K562 (cell line): ENCODE data around the gene FBXL4. TPM values are rescaled to one million over a fixed set of nuclear protein-coding genes. Genes with fewer than 3 reads are reported as not detected.

ENCODE experiments used
- ATAC-seq: fragments of 200-7000 bp; cut with Tn5 transposase; 3 replicates; pipeline ENCODE4 v1.9.1; 2020; ENCODE audit warnings: moderate library complexity
- BruUV-seq: library from RNA; stranded (reverse); fragments of 400-500 nt; replicated peaks from 2 replicates; lab custom pipeline; 2021; lab: Mats Ljungman, UMichigan
- CTCF ChIA-PET: fragments of 300-600 bp; formaldehyde crosslinking; extraction: SDS; loops from one replicate; lab custom pipeline; 2021; ENCODE audit warnings: low intra/inter-chr PET ratio; lab: Yijun Ruan, JAX
- POLR2A ChIA-PET: fragments of 300-600, 350-650 bp; sonication (Branson Sonifier 250); formaldehyde crosslinking; extraction: SDS; loops from one replicate; lab custom pipeline; 2021; ENCODE audit warnings: antibody characterized with exemption, inconsistent platforms; lab: Yijun Ruan, JAX
- DNase-seq, 4 experiments: peaks; one replicate each; pipeline versions ENCODE4 v3.0.0 to v3.0.0-alpha.2; 2011 to 2018; ENCODE audit warnings: low spot score in 3 of 4, mixed read lengths in 3 of 4; ENCODE audit errors: extremely low read depth in 1 of 4
- FAIRE-seq: peaks from 2 replicates; lab custom pipeline; 2011; peaks lifted over from hg19 to GRCh38; lab: Jason Lieb, UNC
- H2AFZ ChIP-seq: 2 replicates; pipeline ENCODE4 v1.6.0; 2011; ENCODE audit warnings: low read depth, low read length, control low read depth, inconsistent platforms
- H3K27ac ChIP-seq: fragments of 200-600 bp; 3 replicates; pipeline ENCODE4 v1.8.0; 2011; ENCODE audit warnings: low read depth, mild to moderate bottlenecking, control low read depth, inconsistent platforms, low read length, moderate library complexity, mixed read lengths; ENCODE audit errors: extremely low read depth
- H3K27me3 ChIP-seq, 2 experiments: fragments of 300-600 bp in 1 of 2; 2 replicates in 1 of 2; 3 replicates in 1 of 2; pipeline versions ENCODE4 v1.6.0 to v1.8.0; 2011; ENCODE audit warnings: inconsistent platforms in 2 of 2, low read length in 2 of 2, mild to moderate bottlenecking in 1 of 2, mixed read lengths in 1 of 2, moderate library complexity in 1 of 2; ENCODE audit not compliant: control insufficient read depth in 2 of 2, insufficient read depth in 2 of 2
- H3K36me3 ChIP-seq: fragments of 300-600 bp; 3 replicates; pipeline ENCODE4 v1.8.0; 2011; ENCODE audit warnings: mild to moderate bottlenecking, low read length, inconsistent platforms; ENCODE audit not compliant: control insufficient read depth, insufficient read depth
- H3K4me1 ChIP-seq, 2 experiments: fragments of 200-600 bp in 1 of 2; replicated peaks in 1 of 2; 2 replicates in 1 of 2; 3 replicates in 1 of 2; pipeline versions ENCODE4 v1.5.1 to v1.8.0; 2011; ENCODE audit warnings: inconsistent platforms in 2 of 2, low read length in 2 of 2, mild to moderate bottlenecking in 1 of 2, mixed read lengths in 1 of 2, moderate library complexity in 1 of 2; ENCODE audit not compliant: control insufficient read depth in 2 of 2, insufficient read depth in 2 of 2
- H3K4me2 ChIP-seq: 2 replicates; pipeline ENCODE4 v1.6.1; 2011; ENCODE audit warnings: low read length, control low read depth, inconsistent platforms, mixed read lengths; ENCODE audit not compliant: insufficient read depth
- H3K4me3 ChIP-seq: fragments of 200-600 bp; sonication (generic), shearing (Covaris generic); 2 replicates; pipeline ENCODE4 v1.5.1; 2016; ENCODE audit warnings: control low read depth, inconsistent platforms
- H3K79me2 ChIP-seq: fragments of 200-600 bp; 3 replicates; pipeline ENCODE4 v1.8.0; 2011; ENCODE audit warnings: low read length, inconsistent platforms; ENCODE audit not compliant: control insufficient read depth, insufficient read depth
- H3K9ac ChIP-seq, 2 experiments: 2 replicates each; pipeline versions ENCODE4 v1.6.0 to v1.6.1; 2011; ENCODE audit warnings: low read depth in 2 of 2, low read length in 2 of 2, control low read depth in 1 of 2, inconsistent platforms in 1 of 2, mild to moderate bottlenecking in 1 of 2, mixed read lengths in 1 of 2; ENCODE audit not compliant: insufficient read depth in 1 of 2
- H3K9me1 ChIP-seq: one replicate; pipeline ENCODE4 v1.6.0; 2011; ENCODE audit warnings: inconsistent platforms, mild to moderate bottlenecking, low read length, moderate library complexity; ENCODE audit not compliant: control insufficient read depth, insufficient read depth
- H3K9me3 ChIP-seq: replicated peaks from 2 replicates; pipeline ENCODE4 v1.5.1; 2011; ENCODE audit warnings: low read depth, low read length, inconsistent platforms; ENCODE audit not compliant: control insufficient read depth, insufficient read depth
- H4K20me1 ChIP-seq: replicated peaks from 2 replicates; pipeline ENCODE4 v1.6.1; 2011; ENCODE audit warnings: low read length, inconsistent platforms, mixed read lengths; ENCODE audit not compliant: control insufficient read depth, insufficient read depth
- BDP1 ChIP-seq: IDR thresholded peaks from 3 replicates; pipeline ENCODE4 v1.6.1; 2011; ENCODE audit not compliant: insufficient read length, insufficient read depth
- CAMTA2 ChIP-seq: fragments of 250-450 bp; sonication (Bioruptor Pico); conservative IDR thresholded peaks from 2 replicates; pipeline ENCODE4 v1.5.1; 2022
- CEBPG ChIP-seq, 3 experiments: fragments of 200-800 bp in 1 of 3; sonication (Bioruptor generic) in 1 of 3; sonication (generic) in 1 of 3; formaldehyde crosslinking in 1 of 3; IDR thresholded peaks in 2 of 3; conservative IDR thresholded peaks in 1 of 3; 2 replicates each; pipeline versions ENCODE4 v1.6.1 to v1.8.0; 2016 to 2022; ENCODE audit warnings: missing compliant biosample characterization in 2 of 3, missing genetic modification characterization in 2 of 3, mild to moderate bottlenecking in 1 of 3, missing genetic modification reagents in 1 of 3
- ELF1 ChIP-seq: fragments of 200-800 bp; sonication (Bioruptor generic); IDR thresholded peaks from 2 replicates; pipeline ENCODE4 v1.6.1; 2016; ENCODE audit warnings: missing genetic modification characterization, missing compliant biosample characterization
- HBP1 ChIP-seq: fragments of 450-650 bp; formaldehyde crosslinking; IDR thresholded peaks from 2 replicates; pipeline ENCODE4 v1.4.0; 2022; ENCODE audit warnings: missing genetic modification characterization
- HDAC1 ChIP-seq, 2 experiments: fragments of 450-650 bp; IDR thresholded peaks; 2 replicates each; pipeline ENCODE4 v1.6.1; 2016 to 2017; ENCODE audit warnings: inconsistent platforms in 1 of 2, mild to moderate bottlenecking in 1 of 2, moderate library complexity in 1 of 2
- POU5F1 ChIP-seq: fragments of 150-350 bp; IDR thresholded peaks from 2 replicates; pipeline ENCODE4 v1.6.1; 2014; ENCODE audit warnings: borderline replicate concordance, low read length, low read depth, mild to moderate bottlenecking; ENCODE audit not compliant: partially characterized antibody
- RCOR1 ChIP-seq, 2 experiments: IDR thresholded peaks; 2 replicates each; pipeline ENCODE4 v1.6.1; 2012; ENCODE audit warnings: low read depth in 2 of 2, low read length in 2 of 2, borderline replicate concordance in 1 of 2, improper control_type of control experiment in 1 of 2
- SOX6 ChIP-seq: fragments of 450-650 bp; IDR thresholded peaks from 2 replicates; pipeline ENCODE4 v1.6.1; 2014; ENCODE audit warnings: mild to moderate bottlenecking
- TBP ChIP-seq: optimal IDR thresholded peaks from 2 replicates; pipeline ENCODE3; 2011; ENCODE audit warnings: low read depth, low read length, improper control_type of control experiment
- VEZF1 ChIP-seq: fragments of 200-800 bp; sonication (Bioruptor generic); IDR thresholded peaks from 2 replicates; pipeline ENCODE4 v1.6.1; 2017; ENCODE audit warnings: missing genetic modification characterization, missing compliant biosample characterization
- ZBED1 ChIP-seq: IDR thresholded peaks from 2 replicates; pipeline ENCODE4 v1.6.1; 2014
- ZBTB17 ChIP-seq: fragments of 450-650 bp; formaldehyde crosslinking; IDR thresholded peaks from 2 replicates; pipeline ENCODE4 v1.4.0; 2020; ENCODE audit warnings: mild to moderate bottlenecking
- ZBTB8A ChIP-seq: fragments of 450-650 bp; IDR thresholded peaks from 2 replicates; pipeline ENCODE4 v1.6.1; 2018; ENCODE audit warnings: mild to moderate bottlenecking, moderate library complexity; ENCODE audit not compliant: partially characterized antibody
- ZNF696 ChIP-seq: fragments of 250-450 bp; sonication (Bioruptor Pico); conservative IDR thresholded peaks from 2 replicates; pipeline ENCODE4 v1.4.0; 2020; ENCODE audit warnings: mild to moderate bottlenecking, moderate library complexity
- WGBS: fragments of 100-300 bp; shearing (Covaris generic); methylation state at CpG from one replicate; pipeline ENCODE4 v1.1.6; 2016; ENCODE audit warnings: low coverage, mixed read lengths; ENCODE audit not compliant: insufficient coverage; ENCODE audit errors: missing lambda C conversion rate; 5-methylcytosine and 5-hydroxymethylcytosine counted together
- in situ Hi-C: fragments of 300-500 bp; cut with MboI; formaldehyde crosslinking; loops from 4 replicates; pipeline ENCODE4 v1.15.0; 2018; ENCODE audit warnings: inconsistent platforms, mixed read lengths
- intact Hi-C: fragments of 100-400 bp; cut with micrococcal nuclease; formaldehyde crosslinking; loops from 2 replicates; pipeline ENCODE4 v1.14.2; 2022
- polyA plus RNA-seq, 8 experiments: library from polyadenylated mRNA; depleted of rRNA in 4 of 8; stranded (reverse) in 5 of 8; unstranded in 3 of 8; fragments of >200 nt; fragmentation: Nextera tagmentation in 2 of 8; fragmentation: Illumina TruSeq in 1 of 8; extraction: Ambion mirVana in 2 of 8; extraction: Trizol in 1 of 8; gene quantifications; 2 replicates each; pipeline versions ENCODE4 v1.2.1 to v1.2.3, GENCODE V29; 2011 to 2014; ENCODE audit warnings: inconsistent platforms in 1 of 8, missing spikeins in 1 of 8
- total RNA-seq, 7 experiments: library from RNA; depleted of rRNA in 6 of 7; stranded (reverse); fragments of >200 nt in 6 of 7; fragmentation: Illumina TruSeq in 2 of 7; extraction: Trizol in 2 of 7; gene quantifications; 2 replicates each; pipeline versions ENCODE4 v1.2.1 to v1.2.3, GENCODE V29; 2011 to 2021; ENCODE audit warnings: low replicate concordance in 1 of 7

FBXL4 gene
- total and polyA plus RNA-seq, 9 of the 15 experiments (the other 6 are each of a cell fraction or from before 2014, with no cell fraction given), result 4.2 to 23.1 (median 7.7) TPM

- no peak overlapping the region for H3K9ac ChIP-seq
- intact Hi-C loops, result no loop called here
- H3K79me2 ChIP-seq, result no peaks in the 10 kb centered on the region
- no peak for TF ChIP-seq ZBED1
- TF ChIP-seq, all 486 proteins: peak for 0
- no peaks in the 10 kb centered on the region for H3K9me1 ChIP-seq
- 68% methylated on average over 3 of the region's 3 CpGs for WGBS
- no peak for ATAC-seq
- in situ Hi-C loops, result no loop called here
- no peaks in the 10 kb centered on the region for H3K27me3 ChIP-seq
- H3K4me2 ChIP-seq, result no peak overlapping the region
- H3K4me3 ChIP-seq, result no peak overlapping the region
- H3K9me3 ChIP-seq, result no peaks in the 10 kb centered on the region
- no peaks in the 10 kb centered on the region for H4K20me1 ChIP-seq
- no peak for FAIRE-seq
- H3K4me1 ChIP-seq, result no peaks in the 10 kb centered on the region
- H3K36me3 ChIP-seq, result peaks cover 8% of the 10 kb centered on the region; the same call in 1 of the 3 replicates
- H3K27ac ChIP-seq, result no peak overlapping the region
- H2AFZ ChIP-seq, result no peak overlapping the region
- no TSS peak for BruUV-seq
- ChIA-PET POLR2A (no interaction called here), CTCF (no interaction called here)
- no peak for DNase-seq
Observed at GRCh38 chr6:98871057-98871456, 76.7 kb downstream of the FBXL4 start.

GRCh38 chr6:98864497-98864896 lies 83.2 kb downstream of the FBXL4 start:
- intact Hi-C loops (no loop called here), in situ Hi-C loops (no loop called here)
- Histone ChIP-seq H3K4me1 (no peaks in the 10 kb centered on the region), H3K79me2 (no peaks in the 10 kb centered on the region), H3K4me3 (no peak overlapping the region), H4K20me1 (no peaks in the 10 kb centered on the region), H3K27ac (no peak overlapping the region), H3K36me3 (no peaks in the 10 kb centered on the region), H3K9me1 (no peaks in the 10 kb centered on the region), H3K4me2 (no peak overlapping the region), H2AFZ (no peak overlapping the region), H3K9ac (no peak overlapping the region), H3K9me3 (no peaks in the 10 kb centered on the region), H3K27me3 (no peaks in the 10 kb centered on the region)
- DNase-seq (no peak), ATAC-seq (no peak), FAIRE-seq (no peak)
- POLR2A ChIA-PET, result no interaction called here
- 91% methylated on average over 6 of the region's 6 CpGs for WGBS
- CTCF ChIA-PET, result no interaction called here
- BruUV-seq, result no TSS peak
- TF ChIP-seq ELF1 (tag) (no peak), HBP1 (CRISPR knock-in tag) (no peak), HDAC1 (IDR thresholded peaks at IDR 0.05) (no peak), SOX6 (no peak), VEZF1 (no peak), POU5F1 (no peak), ZNF696 (CRISPR knock-in tag) (no peak), TBP (no peak), BDP1 (no peak), RCOR1 (IDR thresholded peaks at IDR 0.05; ENCODE audit: borderline replicate concordance in 1 of 2, low read depth in 2 of 2, low read length in 2 of 2) (no peak), ZBTB8A (no peak), ZBTB17 (no peak), CEBPG (CRISPR knock-in tag; IDR thresholded peaks at IDR 0.05) (no peak), CEBPG (tag; conservative IDR thresholded peaks at IDR 0.05 in 1 of 2, IDR thresholded peaks at IDR 0.05 in 1 of 2) (no peak), CAMTA2 (CRISPR knock-in tag) (no peak)
